Neural crest cell (in vitro differentiated cells): ENCODE results near the gene OR10R2. TPM values are rescaled to one million over a fixed set of nuclear protein-coding genes. Genes with fewer than 3 reads are reported as not detected.

Source experiments
- DNase-seq: peaks from one replicate; pipeline ENCODE4 v3.0.0; 2021; ENCODE audit warnings: low read depth, mixed read lengths, low spot score
- H3K27ac Mint-ChIP-seq: one replicate; pipeline ENCODE4 v1.8.0; 2021; ENCODE audit warnings: mild to moderate bottlenecking, mixed read lengths; ENCODE audit not compliant: unreplicated experiment
- H3K27me3 Mint-ChIP-seq: 2 replicates; pipeline ENCODE4 v1.8.0; 2021; ENCODE audit warnings: low read depth, mild to moderate bottlenecking, mixed read lengths
- H3K36me3 Mint-ChIP-seq: 2 replicates; pipeline ENCODE4 v1.8.0; 2021; ENCODE audit warnings: low read depth, mild to moderate bottlenecking, mixed read lengths
- H3K4me1 Mint-ChIP-seq: 2 replicates; pipeline ENCODE4 v1.8.0; 2021; ENCODE audit warnings: mixed read lengths
- H3K4me3 Mint-ChIP-seq: one replicate; pipeline ENCODE4 v1.8.0; 2021; ENCODE audit warnings: mild to moderate bottlenecking, mixed read lengths
- H3K9me3 Mint-ChIP-seq: 2 replicates; pipeline ENCODE4 v1.8.0; 2021; ENCODE audit warnings: mixed read lengths
- CTCF ChIP-seq: fragments of 200-600 bp; sonication (generic); conservative IDR thresholded peaks from 2 replicates; pipeline ENCODE4 v1.5.0; 2021; ENCODE audit warnings: antibody characterized with exemption, mild to moderate bottlenecking
- total RNA-seq: library from RNA; stranded (reverse); gene quantifications from 2 replicates; pipeline ENCODE4 v1.2.1, GENCODE V29; 2021

OR10R2 gene
- total RNA-seq, 1 donor from 2014 or later, result not detected

GRCh38 chr1:158454537-158454936, 17.5 kb upstream of the OR10R2 start:
- no peak overlapping the region for H3K4me3 Mint-ChIP-seq
- no peaks in the 10 kb centered on the region for H3K4me1 Mint-ChIP-seq
- H3K9me3 Mint-ChIP-seq, result peaks cover 5% of the 10 kb centered on the region
- no peaks in the 10 kb centered on the region for H3K36me3 Mint-ChIP-seq
- H3K27me3 Mint-ChIP-seq, result peaks cover 26% of the 10 kb centered on the region
- no peak for DNase-seq
- no peak overlapping the region for H3K27ac Mint-ChIP-seq
- no peak for TF ChIP-seq CTCF

GRCh38 chr1:158457246-158457645, 14.8 kb upstream of the OR10R2 start:
- peaks cover 28% of the 10 kb centered on the region for H3K27me3 Mint-ChIP-seq
- no peak for TF ChIP-seq CTCF

GRCh38 chr1:158458263-158458662, 13.8 kb upstream of the OR10R2 start:
- Mint-ChIP-seq H3K27ac (no peak overlapping the region), H3K4me3 (no peak overlapping the region), H3K4me1 (no peaks in the 10 kb centered on the region), H3K36me3 (no peaks in the 10 kb centered on the region), H3K9me3 (no peaks in the 10 kb centered on the region), H3K27me3 (peaks cover 25% of the 10 kb centered on the region)
- DNase-seq, result no peak
- no peak for TF ChIP-seq CTCF

More at GRCh38 chr1:158457246-158457645, 14.8 kb upstream of the OR10R2 start:
- H3K9me3 Mint-ChIP-seq, result peaks cover 2% of the 10 kb centered on the region
- no peak overlapping the region for H3K4me3 Mint-ChIP-seq
- H3K36me3 Mint-ChIP-seq, result no peaks in the 10 kb centered on the region
- H3K4me1 Mint-ChIP-seq, result no peaks in the 10 kb centered on the region
- DNase-seq, result no peak
- H3K27ac Mint-ChIP-seq, result no peak overlapping the region

GRCh38 chr1:158461534-158461933, 10.5 kb upstream of the OR10R2 start, which contains the start of gene OR10K1:
Gene OR10K1, plus strand, starts transcription at chr1:158461834. Its CDS starts 3,728 bp downstream, at chr1:158465562.
- DNase-seq, result no peak
- Mint-ChIP-seq H3K9me3 (peaks cover 3% of the 10 kb centered on the region), H3K4me3 (no peak within 1 kb of the TSS), H3K27me3 (peaks cover 19% of the 10 kb centered on the region), H3K36me3 (no peaks in the 10 kb centered on the region), H3K4me1 (no peaks in the 10 kb centered on the region), H3K27ac (no peak within 1 kb of the TSS)
- TF ChIP-seq CTCF, result no peak

- Mint-ChIP-seq H3K27ac (no peak overlapping the region), H3K4me1 (no peaks in the 10 kb centered on the region), H3K36me3 (no peaks in the 10 kb centered on the region), H3K9me3 (no peaks in the 10 kb centered on the region), H3K27me3 (peaks cover 15% of the 10 kb centered on the region), H3K4me3 (no peak overlapping the region)
- DNase-seq, result no peak
- no peak for TF ChIP-seq CTCF
These were observed 13.4 kb downstream of the OR10R2 start for GRCh38 chr1:158485455-158485854.

- H3K27ac Mint-ChIP-seq, result no peak overlapping the region
- TF ChIP-seq CTCF, result no peak
- no peak for DNase-seq
- peaks cover 30% of the 10 kb centered on the region for H3K27me3 Mint-ChIP-seq
- H3K36me3 Mint-ChIP-seq, result no peaks in the 10 kb centered on the region
- H3K4me1 Mint-ChIP-seq, result no peaks in the 10 kb centered on the region
- H3K4me3 Mint-ChIP-seq, result no peak overlapping the region
- no peaks in the 10 kb centered on the region for H3K9me3 Mint-ChIP-seq
These were observed 19.3 kb downstream of the OR10R2 start for GRCh38 chr1:158491316-158491715.
